PC-3 (cell line): ENCODE results near the gene TXNDC5. TPM values are rescaled to one million over a fixed set of nuclear protein-coding genes. Genes with fewer than 3 reads are reported as not detected.

Experiments used
- ATAC-seq: fragments of 200-7000 bp; cut with Tn5 transposase; 2 replicates; pipeline ENCODE4 v1.9.1; 2020; ENCODE audit warnings: mild to moderate bottlenecking, moderate library complexity
- BruUV-seq: library from RNA; stranded (reverse); fragments of 400-500 nt; replicated peaks from 2 replicates; lab custom pipeline; 2021; lab: Mats Ljungman, UMichigan
- CTCF ChIA-PET: fragments of 300-600 bp; sonication (Branson Sonifier 250); formaldehyde crosslinking; loops from one replicate; lab custom pipeline; 2022; ENCODE audit warnings: antibody characterized with exemption; lab: Charles Lee
- POLR2A ChIA-PET: fragments of 300-600 bp; sonication (Branson Sonifier 250); formaldehyde crosslinking; loops from one replicate; lab custom pipeline; 2022; ENCODE audit warnings: antibody characterized with exemption; ENCODE audit not compliant: unreplicated experiment; lab: Charles Lee
- DNase-seq: peaks from one replicate; pipeline ENCODE4 v3.0.0-alpha.2; 2015
- H2AFZ ChIP-seq: fragments of 300-600 bp; sonication (generic); 2 replicates; pipeline ENCODE4 v1.6.0; 2016; ENCODE audit warnings: antibody characterized with exemption, low read length
- H3F3A ChIP-seq: fragments of 300-600 bp; sonication (generic); one replicate; pipeline ENCODE4 v1.6.0; 2017; ENCODE audit warnings: antibody characterized with exemption, low read length, control low read depth, mild to moderate bottlenecking; ENCODE audit not compliant: unreplicated experiment
- H3K27ac ChIP-seq: fragments of 300-600 bp; sonication (generic); 2 replicates; pipeline ENCODE4 v1.5.1; 2016; ENCODE audit warnings: mild to moderate bottlenecking, low read length
- H3K27me3 ChIP-seq: fragments of 300-600 bp; sonication (generic); 2 replicates; pipeline ENCODE4 v1.6.1; 2016; ENCODE audit warnings: low read length, mixed read lengths
- H3K36me3 ChIP-seq: fragments of 300-600 bp; sonication (generic); 2 replicates; pipeline ENCODE4 v1.6.1; 2016; ENCODE audit warnings: low read depth, mixed run types, low read length, mixed read lengths
- H3K4me1 ChIP-seq: fragments of 300-600 bp; sonication (generic); 2 replicates; pipeline ENCODE4 v1.5.1; 2016; ENCODE audit warnings: low read length; ENCODE audit not compliant: insufficient read depth
- H3K4me2 ChIP-seq: fragments of 300-600 bp; sonication (generic); 2 replicates; pipeline ENCODE4 v1.6.0; 2016; ENCODE audit warnings: low read length
- H3K4me3 ChIP-seq: fragments of 300-600 bp; sonication (generic); 2 replicates; pipeline ENCODE4 v1.5.1; 2016; ENCODE audit warnings: mild to moderate bottlenecking, low read length, mixed read lengths
- H3K79me2 ChIP-seq: fragments of 300-600 bp; sonication (generic); 2 replicates; pipeline ENCODE4 v1.6.1; 2017; ENCODE audit warnings: low read length, mixed read lengths
- H3K9ac ChIP-seq: fragments of 300-600 bp; sonication (generic); 2 replicates; pipeline ENCODE4 v1.6.0; 2016; ENCODE audit warnings: mild to moderate bottlenecking, low read length
- H3K9me2 ChIP-seq: fragments of 300-600 bp; sonication (generic); replicated peaks from 2 replicates; pipeline ENCODE4 v1.6.1; 2016; ENCODE audit warnings: mixed run types, low read length, mixed read lengths
- H3K9me3 ChIP-seq: fragments of 300-600 bp; sonication (generic); 2 replicates; pipeline ENCODE4 v1.6.1; 2016; ENCODE audit warnings: low read length, mixed read lengths
- H4K20me1 ChIP-seq: fragments of 300-600 bp; sonication (generic); 2 replicates; pipeline ENCODE4 v1.6.1; 2016; ENCODE audit warnings: low read length, mixed read lengths
- EZH2 ChIP-seq: fragments of 300-600 bp; sonication (generic); IDR thresholded peaks from one replicate; pipeline ENCODE4 v1.6.1; 2017; ENCODE audit warnings: antibody characterized with exemption, mild to moderate bottlenecking, low read length; ENCODE audit not compliant: unreplicated experiment
- EZH2phosphoT487 ChIP-seq: fragments of 300-600 bp; sonication (generic); IDR thresholded peaks from 2 replicates; pipeline ENCODE4 v1.6.1; 2018; ENCODE audit warnings: mild to moderate bottlenecking, antibody characterized with exemption, low read length, borderline replicate concordance
- intact Hi-C: fragments of 100-400 bp; cut with micrococcal nuclease; formaldehyde crosslinking; loops from 2 replicates; pipeline ENCODE4 v1.9.0; 2023
- total RNA-seq: library from RNA; depleted of rRNA; stranded (reverse); fragments of >200 nt; gene quantifications from 2 replicates; pipeline ENCODE4 v1.2.3, GENCODE V29; 2014
- TF ChIP-seq, protein P1 (sequence below): fragments of 300-600 bp; sonication (generic); conservative IDR thresholded peaks from 2 replicates; pipeline ENCODE4 v1.5.1; 2017; ENCODE audit warnings: antibody characterized with exemption, low read depth, mild to moderate bottlenecking, low read length

TXNDC5 gene
- total RNA-seq, 1 experiment from 2014 or later, result 221 TPM

DNA sequence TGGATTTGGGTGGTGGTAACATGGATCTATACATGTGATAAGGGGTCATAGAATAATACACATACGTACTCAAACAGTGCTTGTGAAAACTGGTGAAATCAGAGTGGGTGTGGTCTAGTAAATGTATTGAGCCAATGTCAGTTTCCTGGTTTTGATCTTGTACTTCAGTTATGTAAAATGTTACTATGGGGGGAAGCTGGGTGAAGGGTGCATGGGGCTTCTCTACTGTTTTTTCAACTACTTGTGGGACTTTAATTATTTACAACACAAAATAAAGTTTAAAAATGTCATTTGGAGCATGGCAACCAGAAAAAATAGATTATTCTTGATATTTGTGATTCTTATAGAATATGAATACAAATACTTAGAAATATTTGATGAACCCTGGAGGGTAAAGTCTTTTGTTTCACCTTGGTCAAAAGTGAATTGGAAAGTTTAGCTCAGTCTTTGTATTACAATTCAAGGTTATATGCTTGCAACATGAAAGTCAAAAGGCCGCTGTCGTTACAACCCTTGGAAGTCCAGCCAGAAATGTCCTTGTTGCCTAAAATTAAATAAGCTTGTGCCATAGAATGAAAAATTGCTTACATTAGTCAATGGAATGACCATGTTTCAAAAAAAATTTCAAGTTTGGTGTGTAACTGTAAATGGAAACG is 74.1 kb downstream of the TXNDC5 start:
- TF ChIP-seq EZH2 (no peak), EZH2phosphoT487 (no peak)
- TF ChIP-seq, protein P1, sequence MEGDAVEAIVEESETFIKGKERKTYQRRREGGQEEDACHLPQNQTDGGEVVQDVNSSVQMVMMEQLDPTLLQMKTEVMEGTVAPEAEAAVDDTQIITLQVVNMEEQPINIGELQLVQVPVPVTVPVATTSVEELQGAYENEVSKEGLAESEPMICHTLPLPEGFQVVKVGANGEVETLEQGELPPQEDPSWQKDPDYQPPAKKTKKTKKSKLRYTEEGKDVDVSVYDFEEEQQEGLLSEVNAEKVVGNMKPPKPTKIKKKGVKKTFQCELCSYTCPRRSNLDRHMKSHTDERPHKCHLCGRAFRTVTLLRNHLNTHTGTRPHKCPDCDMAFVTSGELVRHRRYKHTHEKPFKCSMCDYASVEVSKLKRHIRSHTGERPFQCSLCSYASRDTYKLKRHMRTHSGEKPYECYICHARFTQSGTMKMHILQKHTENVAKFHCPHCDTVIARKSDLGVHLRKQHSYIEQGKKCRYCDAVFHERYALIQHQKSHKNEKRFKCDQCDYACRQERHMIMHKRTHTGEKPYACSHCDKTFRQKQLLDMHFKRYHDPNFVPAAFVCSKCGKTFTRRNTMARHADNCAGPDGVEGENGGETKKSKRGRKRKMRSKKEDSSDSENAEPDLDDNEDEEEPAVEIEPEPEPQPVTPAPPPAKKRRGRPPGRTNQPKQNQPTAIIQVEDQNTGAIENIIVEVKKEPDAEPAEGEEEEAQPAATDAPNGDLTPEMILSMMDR, result no peak
- ATAC-seq (no peak), DNase-seq (no peak)
- H3K9ac ChIP-seq, result no peak overlapping the region
- no peaks in the 10 kb centered on the region for H3K4me1 ChIP-seq
- BruUV-seq, result no TSS peak
- H4K20me1 ChIP-seq, result no peaks in the 10 kb centered on the region
- CTCF ChIA-PET, result no interaction called here
- H3K9me2 ChIP-seq, result no peaks in the 10 kb centered on the region
- H3K36me3 ChIP-seq, result no peaks in the 10 kb centered on the region
- no peak overlapping the region for H3K27ac ChIP-seq
- H3K4me2 ChIP-seq, result no peak overlapping the region
- no peaks in the 10 kb centered on the region for H3K79me2 ChIP-seq
- no peaks in the 10 kb centered on the region for H3F3A ChIP-seq
- POLR2A ChIA-PET, result no interaction called here
- intact Hi-C loops, result no loop called here
- H3K27me3 ChIP-seq, result no peaks in the 10 kb centered on the region
- no peaks in the 10 kb centered on the region for H3K9me3 ChIP-seq
- H3K4me3 ChIP-seq, result no peak overlapping the region
- H2AFZ ChIP-seq, result no peak overlapping the region

DNA sequence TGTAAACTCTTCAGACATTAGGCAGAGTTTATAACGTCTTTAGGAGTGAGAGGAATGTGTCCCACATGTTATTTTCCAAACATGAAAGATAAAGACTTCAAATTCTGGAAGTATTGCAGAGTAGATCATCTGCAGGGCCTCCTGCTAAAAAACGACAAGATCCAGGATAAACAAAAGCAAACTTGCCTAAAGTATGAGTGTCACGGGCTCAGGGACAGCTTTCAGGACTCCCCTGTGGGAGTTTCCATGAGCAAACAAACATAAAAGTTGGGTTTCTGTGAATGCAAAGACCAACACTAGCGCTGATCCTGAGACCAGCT is 76.9 kb downstream of the TXNDC5 start:
- intact Hi-C loops, result no loop called here
- Histone ChIP-seq H3K9me3 (no peaks in the 10 kb centered on the region), H3K9me2 (no peaks in the 10 kb centered on the region), H3K27me3 (peaks cover 5% of the 10 kb centered on the region; the same call in 1 of the 2 replicates), H3K9ac (no peak overlapping the region), H3K79me2 (no peaks in the 10 kb centered on the region), H3F3A (no peaks in the 10 kb centered on the region), H3K4me1 (no peaks in the 10 kb centered on the region), H3K4me3 (no peak overlapping the region), H2AFZ (no peak overlapping the region), H3K4me2 (no peak overlapping the region), H4K20me1 (no peaks in the 10 kb centered on the region), H3K27ac (no peak overlapping the region), H3K36me3 (no peaks in the 10 kb centered on the region)
- POLR2A ChIA-PET, result no interaction called here
- no TSS peak for BruUV-seq
- DNase-seq, result no peak
- ATAC-seq, result no peak
- TF ChIP-seq EZH2, result no peak
- TF ChIP-seq, protein P1, result no peak
- CTCF ChIA-PET, result no interaction called here

DNA sequence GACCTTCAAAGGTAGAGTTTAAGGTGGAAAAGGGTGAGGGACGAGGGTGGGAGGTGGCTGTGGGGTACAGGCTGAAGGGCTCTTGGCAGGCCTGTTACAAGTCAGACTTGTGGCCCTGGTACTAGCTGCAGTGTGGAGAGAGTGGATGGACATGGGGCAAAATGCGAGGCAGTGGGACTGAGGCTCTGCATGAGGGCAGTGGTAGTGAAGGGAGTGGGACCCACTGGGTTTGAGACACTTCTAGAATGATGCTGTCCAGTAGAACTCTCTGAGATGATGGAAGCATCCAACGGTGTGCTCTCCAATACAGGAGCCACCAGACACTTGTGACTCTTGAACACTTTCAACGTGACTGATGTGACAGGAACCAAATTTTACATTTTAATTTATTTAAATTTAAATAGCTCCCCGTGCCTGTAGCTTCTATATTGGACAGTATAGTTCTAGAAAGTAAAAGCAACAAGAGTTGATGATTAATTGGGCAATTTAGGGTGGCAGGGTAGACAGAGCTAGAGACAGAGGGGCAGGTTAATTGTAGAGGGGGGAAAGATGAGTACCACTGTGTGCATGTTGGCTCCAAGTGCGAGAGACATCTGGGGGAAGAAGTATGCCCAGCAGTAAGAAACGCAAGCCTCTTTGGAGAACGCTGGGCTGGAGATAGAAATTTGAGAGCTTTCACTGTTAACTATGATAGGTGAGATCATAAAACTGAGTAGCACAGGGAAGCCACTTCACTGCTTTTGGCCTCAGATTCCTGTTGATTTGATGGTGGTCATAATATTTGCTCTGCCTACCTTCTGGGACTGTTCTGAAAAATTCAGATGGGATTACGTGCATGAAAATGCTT is 77.5 kb downstream of the TXNDC5 start:
- TF ChIP-seq EZH2 (no peak), EZH2phosphoT487 (no peak)
- TF ChIP-seq, protein P1, result no peak
- Histone ChIP-seq H3K4me1 (no peaks in the 10 kb centered on the region), H3K4me2 (no peak overlapping the region), H3K9ac (no peak overlapping the region), H3K4me3 (no peak overlapping the region), H3K36me3 (no peaks in the 10 kb centered on the region), H3K27me3 (peaks cover 5% of the 10 kb centered on the region; the same call in 1 of the 2 replicates), H3K9me3 (no peaks in the 10 kb centered on the region), H3K9me2 (no peaks in the 10 kb centered on the region), H3K27ac (no peak overlapping the region), H4K20me1 (no peaks in the 10 kb centered on the region), H2AFZ (no peak overlapping the region), H3F3A (no peaks in the 10 kb centered on the region), H3K79me2 (no peaks in the 10 kb centered on the region)
- POLR2A ChIA-PET, result no interaction called here
- no peak for DNase-seq
- BruUV-seq, result no TSS peak
- intact Hi-C loops, result no loop called here
- CTCF ChIA-PET, result no interaction called here
- ATAC-seq, result no peak
